ENCODE results near the gene TIAM2.

DNA sequence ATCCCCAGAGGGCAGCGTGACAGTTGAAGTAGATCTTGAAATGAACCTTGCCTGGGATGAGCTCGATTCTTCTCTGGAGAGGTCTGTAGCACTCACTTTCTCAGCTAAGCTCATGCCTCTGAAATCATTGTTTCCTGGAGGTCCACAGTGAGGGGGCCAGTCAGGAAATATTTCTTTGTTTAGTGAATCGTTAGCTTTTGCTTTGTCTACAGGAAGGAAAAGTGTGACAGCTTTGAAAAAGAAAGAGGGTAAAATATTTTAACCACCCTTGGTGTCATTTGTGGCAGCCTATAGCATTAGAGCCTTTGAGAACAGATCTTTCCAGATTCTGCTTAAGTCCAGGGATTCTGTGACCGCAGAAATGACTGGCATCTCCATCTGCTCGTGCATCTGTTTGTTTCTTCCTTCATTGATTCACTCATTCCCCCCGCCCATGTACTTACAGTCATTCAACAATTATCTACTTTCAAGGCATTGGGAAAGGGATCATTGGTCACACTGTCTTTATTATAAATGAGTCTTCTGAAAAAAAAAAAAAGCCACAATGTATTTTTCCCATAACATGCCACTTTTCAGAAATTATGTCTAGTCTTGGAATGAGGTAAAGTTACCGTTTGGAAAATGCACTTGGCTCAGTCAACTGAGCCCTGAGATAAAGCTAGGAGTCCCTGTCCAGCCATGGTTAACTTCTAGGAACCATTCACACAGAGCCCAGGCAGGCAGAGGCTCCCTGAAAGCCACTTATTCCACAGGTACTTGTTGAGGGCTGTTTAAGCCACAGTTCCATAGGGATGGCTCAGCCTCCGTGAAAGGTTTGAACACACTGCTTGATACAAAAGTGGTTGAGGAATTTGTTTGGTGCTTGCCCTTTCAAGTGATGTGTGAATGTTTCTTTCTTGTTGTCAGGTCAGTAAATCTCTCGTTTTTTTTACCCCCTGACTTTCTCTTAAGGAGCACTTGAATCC, 86.0 kb downstream of the TIAM2 start:
- TF ChIP-seq POLR2A (IDR thresholded peaks at IDR 0.05; ENCODE audit: low read length) = no peak
- TF ChIP-seq GATA1 (IDR thresholded peaks at IDR 0.05; ENCODE audit: low read depth, low read length) = no peak

All from erythroblast (primary cell).